ENCODE data around the gene CYRIA. TPM values are rescaled to one million over a fixed set of nuclear protein-coding genes. Genes with fewer than 3 reads are reported as not detected.

Gene CYRIA
- total RNA-seq, 4 donors from 2014 or later = 33.6 to 79.0 (median 50.0) TPM

- peak in 1 of 2 donors; percentile 22 for TF ChIP-seq POLR2A (IDR thresholded peaks at IDR 0.05)
- no peak for TF ChIP-seq CTCF (IDR thresholded peaks at IDR 0.05)
- peak in 1 of 2 donors; percentile 31 for DNase-seq
- no peaks in the 10 kb centered on the region for H3K36me3 ChIP-seq
- intact Hi-C loops (cut with DNase I) = no loop called here
- 35 to 42% methylated on average over 4 of the region's 4 CpGs for WGBS, 2 donors
- no peaks in the 10 kb centered on the region for H3K9me3 ChIP-seq
- no peaks in the 10 kb centered on the region for H3K27me3 ChIP-seq
- H3K4me1 ChIP-seq = peaks cover 79 to 80% of the 10 kb centered on the region in 2 donors
- no peak overlapping the region for H3K4me3 ChIP-seq (replicated peaks in 1 of 3)
- peak overlapping the region; percentile 92 to 98 (median 98) for H3K27ac ChIP-seq
These were observed 4.1 kb downstream of the CYRIA start for GRCh38 chr2:16661526-16661925.

GRCh38 chr2:16660556-16660955 is 5.1 kb downstream of the CYRIA start:
- peak overlapping the region; percentile 3 to 98 (median 98) for H3K27ac ChIP-seq
- H3K4me1 ChIP-seq = peaks cover 82 to 84% of the 10 kb centered on the region in 2 donors
- no peak for TF ChIP-seq POLR2A (IDR thresholded peaks at IDR 0.05)
- TF ChIP-seq CTCF (IDR thresholded peaks at IDR 0.05) = no peak
- WGBS, 2 donors = 62 to 67% methylated on average over 4 of the region's 4 CpGs
- no peaks in the 10 kb centered on the region for H3K9me3 ChIP-seq
- no peaks in the 10 kb centered on the region for H3K27me3 ChIP-seq
- DNase-seq = no peak
- H3K36me3 ChIP-seq = no peaks in the 10 kb centered on the region
- intact Hi-C loops (cut with DNase I) = no loop called here
- H3K4me3 ChIP-seq (replicated peaks in 1 of 3) = no peak overlapping the region

GRCh38 chr2:16660114-16660513 is 5.5 kb downstream of the CYRIA start:
- intact Hi-C loops (cut with DNase I) = no loop called here
- Histone ChIP-seq H3K4me1 (peaks cover 87 to 88% of the 10 kb centered on the region in 2 donors), H3K27ac (peak overlapping the region; percentile 3 to 98 (median 98)), H3K36me3 (no peaks in the 10 kb centered on the region), H3K27me3 (no peaks in the 10 kb centered on the region), H3K9me3 (no peaks in the 10 kb centered on the region), H3K4me3 (replicated peaks in 1 of 3) (no peak overlapping the region)
- TF ChIP-seq CTCF (IDR thresholded peaks at IDR 0.05) (no peak), POLR2A (IDR thresholded peaks at IDR 0.05) (peak in 1 of 2 donors; percentile 12)
- DNase-seq = peak in 1 of 2 donors; percentile 40
- 20 to 23% methylated on average over 5 of the region's 5 CpGs for WGBS, 2 donors

GRCh38 chr2:16658076-16658739 is 7.4 kb downstream of the CYRIA start:
- peak overlapping the region; percentile 98 for H3K27ac ChIP-seq
- H3K27me3 ChIP-seq = no peaks in the 10 kb centered on the region
- no peaks in the 10 kb centered on the region for H3K36me3 ChIP-seq
- no peaks in the 10 kb centered on the region for H3K9me3 ChIP-seq
- TF ChIP-seq POLR2A (IDR thresholded peaks at IDR 0.05) (no peak), CTCF (IDR thresholded peaks at IDR 0.05) (no peak)
- no peak for DNase-seq
- 73 to 84% methylated on average over 3 of the region's 3 CpGs for WGBS, 2 donors
- H3K4me1 ChIP-seq = peaks cover 92 to 97% of the 10 kb centered on the region in 2 donors
- intact Hi-C loops (cut with DNase I) = loop anchor here (5.0 kb wide), 1 partner anchor 36 kb away; no protein-coding TSS in a partner anchor
- no peak overlapping the region for H3K4me3 ChIP-seq (replicated peaks in 1 of 3)

- TF ChIP-seq CTCF (IDR thresholded peaks at IDR 0.05) (no peak), POLR2A (IDR thresholded peaks at IDR 0.05) (no peak)
- no peak for DNase-seq
- Histone ChIP-seq H3K4me3 (replicated peaks in 1 of 3) (no peak overlapping the region), H3K36me3 (no peaks in the 10 kb centered on the region), H3K4me1 (peaks cover 92 to 97% of the 10 kb centered on the region in 2 donors), H3K27me3 (no peaks in the 10 kb centered on the region), H3K9me3 (no peaks in the 10 kb centered on the region), H3K27ac (peak overlapping the region; percentile 98)
- WGBS, 2 donors = 85 to 89% methylated on average over 1 of the region's 1 CpG
- intact Hi-C loops (cut with DNase I) = loop anchor here (5.0 kb wide), 1 partner anchor 35 kb away; no protein-coding TSS in a partner anchor
These were observed 8.0 kb downstream of the CYRIA start for GRCh38 chr2:16657671-16658070.
